ENCODE measurements around the gene GPD2.
A peak's percentile ranks its signal among the peaks of the same experiment; 100 is the strongest.

Gene GPD2

DNA sequence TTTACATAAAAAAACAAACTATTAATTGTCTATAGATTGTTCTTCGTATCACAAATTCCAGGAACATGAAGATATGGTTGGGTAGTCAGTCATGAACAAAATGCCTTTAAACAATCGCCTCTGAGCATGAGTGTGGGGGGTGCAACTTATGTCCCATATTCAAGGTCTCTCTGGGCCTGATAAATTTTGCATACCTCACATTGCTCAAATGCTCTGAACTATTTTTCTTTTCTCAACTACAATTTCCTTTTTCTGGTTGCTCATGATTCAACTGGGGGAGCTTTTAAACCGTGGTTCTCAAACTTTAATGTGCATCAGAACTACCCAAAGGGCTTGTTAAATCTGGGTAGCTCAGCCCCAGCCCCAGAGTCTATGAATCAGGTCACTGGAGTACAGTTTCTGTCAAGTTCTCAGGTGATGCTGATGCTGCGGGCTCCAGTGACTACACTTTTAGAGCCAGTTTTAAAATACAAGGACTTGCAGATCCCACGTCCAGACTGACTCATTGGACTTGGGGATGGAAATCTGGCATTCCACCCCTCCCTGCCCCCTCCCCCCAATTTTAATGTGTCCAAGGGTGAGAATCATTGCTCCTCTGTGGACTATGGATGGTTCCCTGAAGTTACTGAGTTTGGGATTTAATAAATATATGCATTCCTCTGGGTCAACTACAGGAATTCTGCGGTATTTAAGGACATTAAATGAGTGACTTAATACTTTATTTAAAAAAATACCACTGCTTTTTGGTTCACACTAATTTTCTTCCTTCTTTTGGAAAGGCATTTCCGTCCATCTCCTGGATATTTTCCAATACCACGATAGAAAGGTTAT is 1.5 kb upstream of the GPD2 start:
- DNase-seq (ENCODE audit: insufficient read length, low spot score) (no peak), FAIRE-seq (no peak)
- TF ChIP-seq POLR2AphosphoS5 (IDR thresholded peaks at IDR 0.05; ENCODE audit: low read depth, low read length) (no peak), POLR2A (IDR thresholded peaks at IDR 0.05; ENCODE audit: low read depth, low read length) (no peak), TAF1 (IDR thresholded peaks at IDR 0.05; ENCODE audit: low read depth, low read length) (no peak), PAX5 (IDR thresholded peaks at IDR 0.05; ENCODE audit: insufficient read depth, low read length, severe bottlenecking) (no peak), POU2F2 (IDR thresholded peaks at IDR 0.05; ENCODE audit: low read depth, low read length) (no peak), SPI1 (IDR thresholded peaks at IDR 0.05; ENCODE audit: low read depth, low read length) (no peak)

DNA sequence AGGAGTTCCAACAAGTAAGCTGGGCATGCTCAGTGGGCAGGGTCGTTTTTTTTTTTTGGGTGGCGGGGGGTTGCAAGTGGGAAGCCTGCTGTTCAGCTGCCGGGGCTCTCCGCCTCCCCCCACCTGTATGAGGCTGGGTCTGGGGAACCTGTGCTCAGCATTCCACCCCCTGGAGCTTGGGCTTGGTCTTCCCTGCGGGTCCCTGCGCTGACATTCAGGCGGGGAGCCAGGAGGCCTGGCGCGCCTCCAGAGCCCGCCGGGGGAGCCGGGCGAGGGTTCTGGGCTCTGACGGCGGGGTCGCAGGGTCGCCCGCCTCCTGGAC is 822 bp upstream of the GPD2 start:
- TF ChIP-seq PAX5 (IDR thresholded peaks at IDR 0.05; ENCODE audit: insufficient read depth, low read length, severe bottlenecking) (no peak), POU2F2 (IDR thresholded peaks at IDR 0.05; ENCODE audit: low read depth, low read length) (no peak), POLR2AphosphoS5 (IDR thresholded peaks at IDR 0.05; ENCODE audit: low read depth, low read length) (no peak), POLR2A (IDR thresholded peaks at IDR 0.05; ENCODE audit: low read depth, low read length) (no peak), TAF1 (IDR thresholded peaks at IDR 0.05; ENCODE audit: low read depth, low read length) (no peak), SPI1 (IDR thresholded peaks at IDR 0.05; ENCODE audit: low read depth, low read length) (no peak)
- no peak for FAIRE-seq
- DNase-seq (ENCODE audit: insufficient read length, low spot score), result no peak

DNA sequence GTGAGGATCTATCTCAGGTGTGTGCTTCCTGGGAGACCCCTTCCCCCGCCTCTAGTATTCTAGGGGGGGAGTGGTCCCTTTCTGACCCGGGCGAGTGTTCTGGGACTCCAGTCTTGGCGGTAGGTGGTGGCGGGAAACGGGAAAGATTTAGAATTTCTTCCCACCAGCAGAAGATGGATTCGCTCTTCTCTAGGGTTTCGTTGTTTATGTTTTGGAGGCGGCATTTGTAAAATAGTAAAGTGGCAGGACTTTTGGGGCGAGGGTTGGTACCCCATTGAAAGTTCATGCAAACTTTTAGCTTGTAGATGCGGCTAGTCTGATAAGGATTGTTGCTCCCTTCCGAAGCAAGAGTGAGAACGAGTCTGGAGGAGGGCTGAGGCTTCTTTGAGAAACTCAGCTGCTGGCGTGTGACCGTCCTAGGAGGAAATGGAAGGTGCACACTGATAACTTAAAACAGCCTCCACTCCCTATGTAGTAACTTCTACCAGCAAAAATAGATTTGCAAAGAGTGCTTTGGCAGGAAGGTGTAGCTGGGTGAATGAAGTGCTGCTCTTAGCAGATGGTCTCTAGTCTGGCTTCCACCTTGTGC is 412 bp downstream of the GPD2 start:
- DNase-seq (ENCODE audit: insufficient read length, low spot score) (no peak), FAIRE-seq (peak; percentile 87)
- TF ChIP-seq PAX5 (IDR thresholded peaks at IDR 0.05; ENCODE audit: insufficient read depth, low read length, severe bottlenecking) (no peak), TAF1 (IDR thresholded peaks at IDR 0.05; ENCODE audit: low read depth, low read length) (0 out of 2 replicates have a peak, but pooled peaks have one; percentile 59), POLR2AphosphoS5 (IDR thresholded peaks at IDR 0.05; ENCODE audit: low read depth, low read length) (no peak), POU2F2 (IDR thresholded peaks at IDR 0.05; ENCODE audit: low read depth, low read length) (no peak), SPI1 (IDR thresholded peaks at IDR 0.05; ENCODE audit: low read depth, low read length) (0 out of 2 replicates have a peak, but pooled peaks have one; percentile 9), POLR2A (IDR thresholded peaks at IDR 0.05; ENCODE audit: low read depth, low read length) (no peak)

DNA sequence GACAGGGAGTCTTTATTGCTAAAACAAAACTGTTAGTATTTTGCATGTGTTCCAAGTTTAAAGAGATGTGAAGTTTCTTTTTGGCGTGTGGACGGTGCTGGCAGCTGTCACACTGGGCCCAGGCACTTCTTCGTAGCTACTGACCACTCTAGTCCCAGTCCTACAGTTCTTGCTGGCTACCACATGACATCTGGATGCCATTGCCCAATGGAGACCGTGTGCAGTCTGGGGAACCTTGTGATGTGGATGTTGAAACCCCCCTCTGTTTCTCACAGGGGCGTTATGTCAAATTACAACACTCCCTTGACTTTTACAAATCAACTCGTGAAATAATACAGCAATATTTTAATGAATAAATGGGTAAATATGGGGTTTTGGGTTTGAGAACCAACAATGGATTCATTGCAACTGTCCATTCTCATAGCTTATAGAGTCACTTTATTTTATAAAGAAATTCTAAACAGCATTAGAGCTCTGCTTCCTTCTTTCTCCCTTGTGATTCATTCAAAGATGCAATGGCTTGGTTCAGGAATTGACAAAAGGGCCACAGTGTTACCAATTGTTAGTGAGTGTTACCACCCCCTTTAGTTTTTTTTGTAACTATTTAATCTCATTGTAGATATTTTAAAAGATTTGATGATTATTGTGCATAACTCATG is 1.2 kb downstream of the GPD2 start:
- TF ChIP-seq PAX5 (IDR thresholded peaks at IDR 0.05; ENCODE audit: insufficient read depth, low read length, severe bottlenecking) (no peak), POLR2AphosphoS5 (IDR thresholded peaks at IDR 0.05; ENCODE audit: low read depth, low read length) (no peak), TAF1 (IDR thresholded peaks at IDR 0.05; ENCODE audit: low read depth, low read length) (no peak), SPI1 (IDR thresholded peaks at IDR 0.05; ENCODE audit: low read depth, low read length) (no peak), POLR2A (IDR thresholded peaks at IDR 0.05; ENCODE audit: low read depth, low read length) (no peak), POU2F2 (IDR thresholded peaks at IDR 0.05; ENCODE audit: low read depth, low read length) (no peak)
- DNase-seq (ENCODE audit: insufficient read length, low spot score), result no peak
- FAIRE-seq, result peak; percentile 20

DNA sequence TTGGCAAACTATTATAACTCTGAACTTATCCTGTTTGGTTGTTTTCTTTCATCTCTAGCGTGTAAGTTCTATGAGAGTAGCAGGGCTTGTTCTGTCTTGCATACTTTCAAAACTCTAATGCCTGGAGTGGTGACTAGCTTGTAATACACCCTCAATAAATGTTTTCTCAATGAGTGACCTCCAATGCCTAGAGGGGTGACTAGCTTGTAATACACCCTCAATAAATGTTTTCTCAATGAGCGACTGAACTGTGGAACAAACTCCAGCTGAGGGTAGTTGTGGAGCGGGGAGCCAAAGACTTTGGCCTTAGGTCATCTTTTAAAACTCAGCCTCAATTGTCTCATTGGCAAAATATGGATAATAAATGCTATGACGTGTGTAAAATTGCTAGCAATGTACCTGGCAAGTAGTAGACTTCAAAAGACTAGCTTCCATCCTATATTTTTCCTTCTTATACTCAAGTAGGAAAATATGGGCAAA is 1.8 kb downstream of the GPD2 start:
- no peak for TF ChIP-seq POLR2A (IDR thresholded peaks at IDR 0.05; ENCODE audit: low read depth, low read length)
- no peak for TF ChIP-seq SPI1 (IDR thresholded peaks at IDR 0.05; ENCODE audit: low read depth, low read length)
- TF ChIP-seq PAX5 (IDR thresholded peaks at IDR 0.05; ENCODE audit: insufficient read depth, low read length, severe bottlenecking), result no peak
- no peak for TF ChIP-seq POLR2AphosphoS5 (IDR thresholded peaks at IDR 0.05; ENCODE audit: low read depth, low read length)
- no peak for TF ChIP-seq POU2F2 (IDR thresholded peaks at IDR 0.05; ENCODE audit: low read depth, low read length)
- no peak for TF ChIP-seq TAF1 (IDR thresholded peaks at IDR 0.05; ENCODE audit: low read depth, low read length)
- FAIRE-seq, result no peak
- DNase-seq (ENCODE audit: insufficient read length, low spot score), result no peak

DNA sequence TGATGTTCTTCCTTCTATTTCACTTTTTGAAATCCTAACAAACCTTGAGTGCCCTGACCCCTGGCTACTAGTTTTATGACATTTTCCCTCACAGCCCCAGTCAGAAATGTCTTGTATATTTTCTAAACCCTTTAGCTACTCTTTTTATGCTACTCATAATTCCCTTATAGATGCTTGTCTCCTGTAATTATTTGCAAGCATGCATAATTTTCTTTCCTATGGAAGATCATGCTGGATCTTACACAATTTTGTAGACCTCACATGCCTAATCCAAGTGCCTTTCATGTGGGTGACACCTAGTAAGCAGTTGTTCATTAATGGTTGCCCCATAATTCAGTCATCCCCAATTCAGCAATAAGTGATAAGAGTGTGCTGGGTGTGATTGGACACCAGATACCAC is 6.9 kb downstream of the GPD2 start:
- TF ChIP-seq SPI1 (IDR thresholded peaks at IDR 0.05; ENCODE audit: low read depth, low read length) (no peak), TAF1 (IDR thresholded peaks at IDR 0.05; ENCODE audit: low read depth, low read length) (no peak), POLR2AphosphoS5 (IDR thresholded peaks at IDR 0.05; ENCODE audit: low read depth, low read length) (no peak), PAX5 (IDR thresholded peaks at IDR 0.05; ENCODE audit: insufficient read depth, low read length, severe bottlenecking) (no peak), POLR2A (IDR thresholded peaks at IDR 0.05; ENCODE audit: low read depth, low read length) (no peak), POU2F2 (IDR thresholded peaks at IDR 0.05; ENCODE audit: low read depth, low read length) (no peak)
- no peak for FAIRE-seq

DNA sequence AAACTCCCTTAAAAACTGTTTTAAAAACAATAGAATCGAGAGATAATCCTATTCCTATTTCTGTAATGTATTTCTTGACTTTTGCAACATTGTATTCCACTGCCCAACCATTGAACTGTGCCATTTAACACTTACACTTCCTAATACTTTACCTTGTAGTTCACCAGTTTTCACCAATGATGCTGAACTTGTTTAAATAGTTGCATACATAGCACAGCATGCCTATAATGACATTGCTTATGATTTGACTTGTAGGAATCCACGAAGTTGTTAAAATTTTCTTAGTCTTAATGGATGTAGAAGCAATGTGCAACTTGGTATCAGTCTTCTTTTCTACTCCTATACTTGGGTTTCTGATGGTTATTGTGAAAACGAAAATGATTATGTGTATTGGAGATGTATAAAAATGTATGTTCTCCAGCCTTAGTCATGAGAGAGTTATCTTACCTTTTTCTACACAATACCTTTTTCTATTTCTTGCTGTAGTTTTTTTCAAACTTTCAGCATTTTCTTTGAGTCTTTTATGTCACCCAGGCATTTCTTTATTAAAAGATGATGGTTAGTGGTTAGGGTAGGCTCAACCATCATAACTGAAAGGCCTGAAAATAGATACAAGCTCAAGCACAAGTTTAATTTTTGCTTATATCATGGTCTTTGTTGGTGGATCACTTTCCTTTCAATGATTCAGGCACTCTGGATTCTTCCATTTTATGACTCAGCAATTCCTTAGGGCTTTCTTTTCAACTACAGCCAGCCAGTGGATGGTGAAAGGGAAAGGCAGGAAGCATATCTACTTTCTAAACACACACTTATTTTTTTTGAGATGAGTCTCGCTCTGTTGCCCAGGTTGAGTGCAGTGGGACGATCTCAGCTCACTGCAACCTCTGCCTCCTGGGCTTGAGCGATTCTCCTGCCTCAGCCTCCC is 9.4 kb downstream of the GPD2 start:
- no peak for TF ChIP-seq POLR2A (IDR thresholded peaks at IDR 0.05; ENCODE audit: low read depth, low read length)
- TF ChIP-seq TAF1 (IDR thresholded peaks at IDR 0.05; ENCODE audit: low read depth, low read length), result no peak
- TF ChIP-seq POU2F2 (IDR thresholded peaks at IDR 0.05; ENCODE audit: low read depth, low read length), result no peak
- TF ChIP-seq POLR2AphosphoS5 (IDR thresholded peaks at IDR 0.05; ENCODE audit: low read depth, low read length), result no peak
- DNase-seq (ENCODE audit: insufficient read length, low spot score) (no peak), FAIRE-seq (peak; percentile 66)

More for the DNA sequence above, 6.9 kb downstream of the GPD2 start:
- no peak for DNase-seq (ENCODE audit: insufficient read length, low spot score)

DNA sequence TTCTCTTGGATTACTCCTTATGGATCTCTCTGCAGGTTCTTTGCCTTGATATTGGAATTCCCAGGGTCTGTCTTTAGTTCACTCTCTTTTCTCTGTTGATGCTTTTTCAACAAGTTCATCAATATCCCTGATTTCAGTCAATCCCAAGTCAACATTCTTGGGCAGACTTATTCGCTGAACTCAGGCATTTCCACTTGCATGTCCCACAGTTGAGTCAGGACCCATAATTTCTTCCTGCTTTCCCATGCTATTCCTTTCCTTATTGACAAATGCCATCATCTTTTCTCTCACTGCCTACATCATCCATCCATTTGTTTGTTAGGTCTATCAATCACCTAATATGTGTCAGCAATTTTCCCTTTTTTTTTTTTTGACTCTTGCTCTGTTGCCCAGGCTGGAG is 11.6 kb downstream of the GPD2 start:
- TF ChIP-seq POLR2A (IDR thresholded peaks at IDR 0.05; ENCODE audit: low read depth, low read length) (no peak), PAX5 (IDR thresholded peaks at IDR 0.05; ENCODE audit: insufficient read depth, low read length, severe bottlenecking) (no peak)
- FAIRE-seq (no peak), DNase-seq (ENCODE audit: insufficient read length, low spot score) (no peak)
